ENCODE data around the gene ARPC5.
A peak's percentile ranks its signal among the peaks of the same experiment; 100 is the strongest.

The ARPC5 gene

GRCh38 chr1:183655562-183656075, 20.0 kb upstream of the ARPC5 start:
- no peak overlapping the region for H3K4me3 ChIP-seq (IDR thresholded peaks at IDR 0.05; ENCODE audit: insufficient read depth, low read depth, low read length)
- H4K20me1 ChIP-seq (ENCODE audit: insufficient read depth), result no peaks in the 10 kb centered on the region
- H3K79me2 ChIP-seq (ENCODE audit: insufficient read depth, low read depth), result no peaks in the 10 kb centered on the region
- H3K4me2 ChIP-seq, result peak overlapping the region; percentile 10; the same call in 1 of the 2 replicates
- H3K9ac ChIP-seq, result no peak overlapping the region
- H3K27ac ChIP-seq, result no peak overlapping the region
- peak overlapping the region; percentile 34 for H2AFZ ChIP-seq (ENCODE audit: low read depth)
- H3K27me3 ChIP-seq (ENCODE audit: insufficient read depth, low read depth), result no peaks in the 10 kb centered on the region
- TF ChIP-seq, protein P1, sequence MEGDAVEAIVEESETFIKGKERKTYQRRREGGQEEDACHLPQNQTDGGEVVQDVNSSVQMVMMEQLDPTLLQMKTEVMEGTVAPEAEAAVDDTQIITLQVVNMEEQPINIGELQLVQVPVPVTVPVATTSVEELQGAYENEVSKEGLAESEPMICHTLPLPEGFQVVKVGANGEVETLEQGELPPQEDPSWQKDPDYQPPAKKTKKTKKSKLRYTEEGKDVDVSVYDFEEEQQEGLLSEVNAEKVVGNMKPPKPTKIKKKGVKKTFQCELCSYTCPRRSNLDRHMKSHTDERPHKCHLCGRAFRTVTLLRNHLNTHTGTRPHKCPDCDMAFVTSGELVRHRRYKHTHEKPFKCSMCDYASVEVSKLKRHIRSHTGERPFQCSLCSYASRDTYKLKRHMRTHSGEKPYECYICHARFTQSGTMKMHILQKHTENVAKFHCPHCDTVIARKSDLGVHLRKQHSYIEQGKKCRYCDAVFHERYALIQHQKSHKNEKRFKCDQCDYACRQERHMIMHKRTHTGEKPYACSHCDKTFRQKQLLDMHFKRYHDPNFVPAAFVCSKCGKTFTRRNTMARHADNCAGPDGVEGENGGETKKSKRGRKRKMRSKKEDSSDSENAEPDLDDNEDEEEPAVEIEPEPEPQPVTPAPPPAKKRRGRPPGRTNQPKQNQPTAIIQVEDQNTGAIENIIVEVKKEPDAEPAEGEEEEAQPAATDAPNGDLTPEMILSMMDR (conservative IDR thresholded peaks at IDR 0.05; ENCODE audit: low read depth, low read length), result peak; percentile 99
- H3K4me1 ChIP-seq (ENCODE audit: low read depth, poor library complexity, severe bottlenecking), result peaks cover 54% of the 10 kb centered on the region
- no peaks in the 10 kb centered on the region for H3K36me3 ChIP-seq (ENCODE audit: insufficient read depth)

DNA sequence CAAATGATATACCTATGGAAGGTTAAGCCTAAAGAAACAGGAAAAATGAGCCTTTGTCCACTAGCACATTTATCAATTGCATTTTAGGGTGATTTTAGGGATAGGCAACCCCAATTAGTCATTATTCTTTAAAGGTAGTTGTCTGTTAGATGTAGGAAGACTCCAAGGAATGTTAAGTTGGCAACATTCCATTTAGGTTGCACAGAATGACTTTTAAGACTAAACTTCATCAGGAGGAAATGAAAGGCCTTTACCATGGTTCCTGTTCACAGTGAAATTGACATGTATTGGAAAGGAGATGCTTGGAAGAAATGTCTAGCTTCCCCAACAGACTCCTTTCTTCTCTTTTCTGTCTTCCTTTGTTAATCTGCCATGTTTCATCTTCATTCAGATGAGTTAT, 19.1 kb upstream of the ARPC5 start:
- Histone ChIP-seq H2AFZ (ENCODE audit: low read depth) (peak overlapping the region; percentile 1; the same call in 1 of the 2 replicates), H3K27me3 (ENCODE audit: insufficient read depth, low read depth) (no peaks in the 10 kb centered on the region), H3K4me3 (IDR thresholded peaks at IDR 0.05; ENCODE audit: insufficient read depth, low read depth, low read length) (no peak overlapping the region), H3K9ac (no peak overlapping the region), H3K79me2 (ENCODE audit: insufficient read depth, low read depth) (no peaks in the 10 kb centered on the region), H3K27ac (no peak overlapping the region), H4K20me1 (ENCODE audit: insufficient read depth) (no peaks in the 10 kb centered on the region), H3K4me1 (ENCODE audit: low read depth, poor library complexity, severe bottlenecking) (peaks cover 54% of the 10 kb centered on the region), H3K36me3 (ENCODE audit: insufficient read depth) (no peaks in the 10 kb centered on the region), H3K4me2 (no peak overlapping the region)
- TF ChIP-seq, protein P1 (conservative IDR thresholded peaks at IDR 0.05; ENCODE audit: low read depth, low read length), result no peak

DNA sequence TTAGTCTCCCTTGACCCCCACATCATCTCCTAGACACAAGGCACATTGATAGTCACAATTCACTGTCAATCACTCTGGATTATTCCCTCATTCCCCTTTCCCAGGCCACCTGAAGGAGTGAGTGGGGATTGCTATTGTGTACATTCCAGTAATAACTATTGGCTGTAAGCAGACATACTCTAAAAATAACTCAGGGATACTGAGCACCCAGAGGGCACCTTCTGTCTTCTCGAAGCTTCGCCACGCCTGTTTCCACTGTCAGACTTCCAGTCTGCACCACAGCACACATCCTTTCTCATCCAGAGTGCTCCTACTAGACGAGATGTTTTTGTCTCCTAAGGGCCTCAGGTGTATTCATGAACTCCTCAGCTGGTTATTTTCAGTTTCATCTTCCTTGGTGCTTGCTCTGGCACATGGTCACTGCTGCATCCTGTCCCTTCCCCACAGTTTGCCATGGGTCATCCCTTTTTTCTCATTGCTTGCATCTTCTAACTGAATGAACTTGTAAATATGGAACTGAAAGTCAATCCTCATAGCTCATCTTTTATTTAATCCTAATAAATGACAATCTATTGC, 18.4 kb upstream of the ARPC5 start:
- Histone ChIP-seq H3K79me2 (ENCODE audit: insufficient read depth, low read depth) (no peaks in the 10 kb centered on the region), H3K36me3 (ENCODE audit: insufficient read depth) (no peaks in the 10 kb centered on the region), H3K27ac (no peak overlapping the region), H3K4me2 (peak overlapping the region; percentile 46), H2AFZ (ENCODE audit: low read depth) (peak overlapping the region; percentile 16; the same call in 1 of the 2 replicates), H3K27me3 (ENCODE audit: insufficient read depth, low read depth) (no peaks in the 10 kb centered on the region), H3K4me1 (ENCODE audit: low read depth, poor library complexity, severe bottlenecking) (peaks cover 54% of the 10 kb centered on the region), H4K20me1 (ENCODE audit: insufficient read depth) (no peaks in the 10 kb centered on the region), H3K9ac (no peak overlapping the region), H3K4me3 (IDR thresholded peaks at IDR 0.05; ENCODE audit: insufficient read depth, low read depth, low read length) (no peak overlapping the region)
- TF ChIP-seq, protein P1 (conservative IDR thresholded peaks at IDR 0.05; ENCODE audit: low read depth, low read length), result no peak

GRCh38 chr1:183653462-183653794, 17.8 kb upstream of the ARPC5 start:
- Histone ChIP-seq H3K4me1 (ENCODE audit: low read depth, poor library complexity, severe bottlenecking) (peaks cover 54% of the 10 kb centered on the region), H3K9ac (no peak overlapping the region), H3K36me3 (ENCODE audit: insufficient read depth) (no peaks in the 10 kb centered on the region), H3K27me3 (ENCODE audit: insufficient read depth, low read depth) (no peaks in the 10 kb centered on the region), H3K4me3 (IDR thresholded peaks at IDR 0.05; ENCODE audit: insufficient read depth, low read depth, low read length) (no peak overlapping the region), H3K4me2 (peak overlapping the region; percentile 46), H3K79me2 (ENCODE audit: insufficient read depth, low read depth) (no peaks in the 10 kb centered on the region), H4K20me1 (ENCODE audit: insufficient read depth) (no peaks in the 10 kb centered on the region), H2AFZ (ENCODE audit: low read depth) (peak overlapping the region; percentile 16; the same call in 1 of the 2 replicates), H3K27ac (no peak overlapping the region)
- TF ChIP-seq, protein P1 (conservative IDR thresholded peaks at IDR 0.05; ENCODE audit: low read depth, low read length), result no peak

Measured in KMS-11 (cell line).